ENCODE measurements around the gene GTSE1.

DNA sequence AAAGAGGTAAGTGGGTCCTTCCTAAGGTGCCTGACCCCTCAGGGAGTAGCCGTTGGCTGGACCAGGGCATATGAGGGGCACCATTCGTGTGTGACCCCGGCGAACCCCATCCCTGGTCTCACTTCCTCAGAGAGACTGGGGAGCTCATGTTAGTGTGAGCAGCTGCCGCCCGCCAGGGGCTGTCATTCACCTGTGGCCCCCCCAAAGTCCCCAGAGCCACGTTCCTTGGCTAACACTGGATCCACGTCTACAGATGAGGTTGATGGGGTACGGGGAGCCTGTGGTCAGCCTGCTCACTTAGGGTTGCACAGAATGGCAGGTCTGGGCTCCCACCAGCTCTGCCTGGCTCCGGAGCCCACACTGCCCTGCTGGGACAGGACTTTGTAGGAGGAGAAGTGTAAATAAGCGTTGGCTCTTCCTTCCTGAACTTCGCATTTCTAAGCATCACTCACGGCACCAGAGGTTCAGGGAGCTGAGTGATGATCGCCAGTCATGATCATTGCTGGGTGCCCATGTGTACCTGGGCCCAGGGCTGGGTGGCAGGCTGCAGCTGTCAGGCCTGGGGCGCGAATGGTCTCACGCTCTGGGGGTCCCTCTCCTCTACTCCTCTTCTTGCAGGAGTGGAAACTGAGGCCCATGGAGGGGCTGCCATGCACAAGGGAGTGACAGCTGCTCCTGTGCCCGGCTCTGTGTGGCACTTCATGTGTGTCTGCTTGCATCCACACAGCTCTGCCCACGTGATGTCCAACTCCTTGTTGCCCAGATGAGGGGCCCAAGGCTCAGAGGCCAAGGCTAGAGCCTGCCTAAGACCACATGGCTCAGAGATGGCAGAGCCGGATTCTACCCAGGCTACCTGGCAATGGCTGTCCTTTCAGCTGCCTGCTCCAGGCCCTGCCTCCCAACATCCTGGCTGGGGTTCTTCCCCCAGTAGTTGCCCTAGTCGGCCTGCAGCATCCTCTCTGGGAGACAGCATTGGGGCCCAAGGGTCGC is 17.7 kb upstream of the GTSE1 start:
- TF ChIP-seq PCBP1 (IDR thresholded peaks at IDR 0.05; ENCODE audit: borderline replicate concordance, low read depth, low read length), result no peak
- TF ChIP-seq, protein P1, sequence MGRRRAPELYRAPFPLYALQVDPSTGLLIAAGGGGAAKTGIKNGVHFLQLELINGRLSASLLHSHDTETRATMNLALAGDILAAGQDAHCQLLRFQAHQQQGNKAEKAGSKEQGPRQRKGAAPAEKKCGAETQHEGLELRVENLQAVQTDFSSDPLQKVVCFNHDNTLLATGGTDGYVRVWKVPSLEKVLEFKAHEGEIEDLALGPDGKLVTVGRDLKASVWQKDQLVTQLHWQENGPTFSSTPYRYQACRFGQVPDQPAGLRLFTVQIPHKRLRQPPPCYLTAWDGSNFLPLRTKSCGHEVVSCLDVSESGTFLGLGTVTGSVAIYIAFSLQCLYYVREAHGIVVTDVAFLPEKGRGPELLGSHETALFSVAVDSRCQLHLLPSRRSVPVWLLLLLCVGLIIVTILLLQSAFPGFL (CRISPR knock-in tag; IDR thresholded peaks at IDR 0.05), result no peak
- no peak for TF ChIP-seq IKZF4 (CRISPR knock-in tag; IDR thresholded peaks at IDR 0.05; ENCODE audit: borderline replicate concordance, low read depth, not compliant biosample characterization)
- no peak for TF ChIP-seq ZNF792 (CRISPR knock-in tag; IDR thresholded peaks at IDR 0.05)
- TF ChIP-seq, protein P2, sequence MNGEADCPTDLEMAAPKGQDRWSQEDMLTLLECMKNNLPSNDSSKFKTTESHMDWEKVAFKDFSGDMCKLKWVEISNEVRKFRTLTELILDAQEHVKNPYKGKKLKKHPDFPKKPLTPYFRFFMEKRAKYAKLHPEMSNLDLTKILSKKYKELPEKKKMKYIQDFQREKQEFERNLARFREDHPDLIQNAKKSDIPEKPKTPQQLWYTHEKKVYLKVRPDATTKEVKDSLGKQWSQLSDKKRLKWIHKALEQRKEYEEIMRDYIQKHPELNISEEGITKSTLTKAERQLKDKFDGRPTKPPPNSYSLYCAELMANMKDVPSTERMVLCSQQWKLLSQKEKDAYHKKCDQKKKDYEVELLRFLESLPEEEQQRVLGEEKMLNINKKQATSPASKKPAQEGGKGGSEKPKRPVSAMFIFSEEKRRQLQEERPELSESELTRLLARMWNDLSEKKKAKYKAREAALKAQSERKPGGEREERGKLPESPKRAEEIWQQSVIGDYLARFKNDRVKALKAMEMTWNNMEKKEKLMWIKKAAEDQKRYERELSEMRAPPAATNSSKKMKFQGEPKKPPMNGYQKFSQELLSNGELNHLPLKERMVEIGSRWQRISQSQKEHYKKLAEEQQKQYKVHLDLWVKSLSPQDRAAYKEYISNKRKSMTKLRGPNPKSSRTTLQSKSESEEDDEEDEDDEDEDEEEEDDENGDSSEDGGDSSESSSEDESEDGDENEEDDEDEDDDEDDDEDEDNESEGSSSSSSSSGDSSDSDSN (CRISPR knock-in tag; IDR thresholded peaks at IDR 0.05), result no peak
- TF ChIP-seq CBX1 (IDR thresholded peaks at IDR 0.05; ENCODE audit: low read depth), result no peak
- TF ChIP-seq, protein P3, sequence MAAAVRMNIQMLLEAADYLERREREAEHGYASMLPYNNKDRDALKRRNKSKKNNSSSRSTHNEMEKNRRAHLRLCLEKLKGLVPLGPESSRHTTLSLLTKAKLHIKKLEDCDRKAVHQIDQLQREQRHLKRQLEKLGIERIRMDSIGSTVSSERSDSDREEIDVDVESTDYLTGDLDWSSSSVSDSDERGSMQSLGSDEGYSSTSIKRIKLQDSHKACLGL (CRISPR knock-in tag; IDR thresholded peaks at IDR 0.05), result no peak
- TF ChIP-seq, protein P4, sequence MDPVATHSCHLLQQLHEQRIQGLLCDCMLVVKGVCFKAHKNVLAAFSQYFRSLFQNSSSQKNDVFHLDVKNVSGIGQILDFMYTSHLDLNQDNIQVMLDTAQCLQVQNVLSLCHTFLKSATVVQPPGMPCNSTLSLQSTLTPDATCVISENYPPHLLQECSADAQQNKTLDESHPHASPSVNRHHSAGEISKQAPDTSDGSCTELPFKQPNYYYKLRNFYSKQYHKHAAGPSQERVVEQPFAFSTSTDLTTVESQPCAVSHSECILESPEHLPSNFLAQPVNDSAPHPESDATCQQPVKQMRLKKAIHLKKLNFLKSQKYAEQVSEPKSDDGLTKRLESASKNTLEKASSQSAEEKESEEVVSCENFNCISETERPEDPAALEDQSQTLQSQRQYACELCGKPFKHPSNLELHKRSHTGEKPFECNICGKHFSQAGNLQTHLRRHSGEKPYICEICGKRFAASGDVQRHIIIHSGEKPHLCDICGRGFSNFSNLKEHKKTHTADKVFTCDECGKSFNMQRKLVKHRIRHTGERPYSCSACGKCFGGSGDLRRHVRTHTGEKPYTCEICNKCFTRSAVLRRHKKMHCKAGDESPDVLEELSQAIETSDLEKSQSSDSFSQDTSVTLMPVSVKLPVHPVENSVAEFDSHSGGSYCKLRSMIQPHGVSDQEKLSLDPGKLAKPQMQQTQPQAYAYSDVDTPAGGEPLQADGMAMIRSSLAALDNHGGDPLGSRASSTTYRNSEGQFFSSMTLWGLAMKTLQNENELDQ (CRISPR knock-in tag; IDR thresholded peaks at IDR 0.05; ENCODE audit: borderline replicate concordance), result no peak
- TF ChIP-seq ATRX (CRISPR knock-in tag; IDR thresholded peaks at IDR 0.05; ENCODE audit: borderline replicate concordance), result no peak

Data from HepG2 (cell line).